TTC549 (cell line): Measurements from ENCODE around the gene HELZ.

Source experiments
- FAIRE-seq: peaks from 2 replicates; lab custom pipeline; 2012; peaks lifted over from hg19 to GRCh38; lab: Jason Lieb, UNC

Gene HELZ

GRCh38 chr17:67021743-67022450 lies 223.1 kb downstream of the HELZ start:
- no peak for FAIRE-seq

DNA sequence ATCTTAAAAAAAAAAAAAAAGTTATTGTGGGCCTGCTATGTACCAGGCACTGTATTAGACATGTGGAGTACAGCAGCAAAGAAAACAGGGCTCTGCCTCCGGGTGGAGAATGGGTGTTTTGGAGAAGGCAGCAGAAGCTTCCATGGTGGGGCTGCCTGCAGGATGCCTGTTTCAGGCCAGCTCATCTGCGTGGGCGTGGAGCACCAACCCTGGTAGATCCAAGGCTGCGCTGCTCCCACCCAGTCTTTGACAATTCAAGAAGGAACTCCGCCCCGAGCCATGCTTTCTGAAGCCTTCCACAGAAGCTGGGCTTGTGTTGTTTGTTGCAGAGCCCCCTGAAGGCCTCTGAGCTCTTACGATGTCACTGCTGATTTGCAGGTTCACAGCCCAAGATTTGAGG lies 223.8 kb downstream of the HELZ start:
- FAIRE-seq: no peak
